Skeletal muscle satellite cell (primary cell): ENCODE data around the gene AK9.
"Not testable (repeated sequence)": the region's sequence is repeated elsewhere in the genome, so short reads cannot be mapped to it uniquely, and the experiment has no call there.

Experiments
- H3K27me3 ChIP-seq: 2 replicates; pipeline ENCODE4 v1.7.0; 2013; ENCODE audit warnings: low read length; ENCODE audit not compliant: control insufficient read depth, insufficient read depth
- H3K36me3 ChIP-seq: 2 replicates; pipeline ENCODE4 v1.7.0; 2013; ENCODE audit warnings: mild to moderate bottlenecking, control low read depth, low read length; ENCODE audit not compliant: insufficient read depth
- H3K4me1 ChIP-seq: 2 replicates; pipeline ENCODE4 v1.7.0; 2013; ENCODE audit warnings: low read length; ENCODE audit not compliant: control insufficient read depth, insufficient read depth
- H3K4me2 ChIP-seq: 2 replicates; pipeline ENCODE4 v1.7.0; 2013; ENCODE audit warnings: mild to moderate bottlenecking, low read length
- H3K4me3 ChIP-seq: 2 replicates; pipeline ENCODE4 v1.7.0; 2013; ENCODE audit warnings: low read length
- H3K9ac ChIP-seq: 2 replicates; pipeline ENCODE4 v1.7.0; 2013; ENCODE audit warnings: mild to moderate bottlenecking, low read depth, low read length, moderate library complexity
- H3K9me3 ChIP-seq: replicated peaks from 2 replicates; pipeline ENCODE4 v1.7.0; 2013; ENCODE audit warnings: mild to moderate bottlenecking, control low read depth, low read length

AK9 gene

DNA sequence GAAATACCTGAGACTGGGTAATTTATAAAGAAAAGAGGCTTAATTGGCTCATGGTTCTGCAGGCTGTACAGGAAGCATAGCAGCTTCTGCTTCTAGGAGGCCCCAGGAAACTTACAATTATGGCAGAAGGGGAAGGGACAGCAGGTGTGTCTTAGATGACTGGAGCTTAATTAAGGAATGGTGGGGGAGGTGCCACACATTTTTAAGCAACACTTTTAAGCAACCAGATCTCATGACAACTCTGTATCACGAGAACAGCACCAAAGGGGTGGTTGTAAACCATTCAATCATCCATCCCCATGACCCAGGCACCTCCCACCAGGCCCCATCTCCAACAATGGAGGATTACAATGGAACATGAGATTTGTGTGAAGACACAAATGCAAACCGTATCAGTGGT is 27.0 kb upstream of the AK9 start:
- H3K4me3 ChIP-seq: no peak overlapping the region
- no peaks in the 10 kb centered on the region for H3K4me1 ChIP-seq
- no peaks in the 10 kb centered on the region for H3K9me3 ChIP-seq
- no peaks in the 10 kb centered on the region for H3K36me3 ChIP-seq
- H3K27me3 ChIP-seq: no peaks in the 10 kb centered on the region
- no peak overlapping the region for H3K9ac ChIP-seq
- H3K4me2 ChIP-seq: no peak overlapping the region

DNA sequence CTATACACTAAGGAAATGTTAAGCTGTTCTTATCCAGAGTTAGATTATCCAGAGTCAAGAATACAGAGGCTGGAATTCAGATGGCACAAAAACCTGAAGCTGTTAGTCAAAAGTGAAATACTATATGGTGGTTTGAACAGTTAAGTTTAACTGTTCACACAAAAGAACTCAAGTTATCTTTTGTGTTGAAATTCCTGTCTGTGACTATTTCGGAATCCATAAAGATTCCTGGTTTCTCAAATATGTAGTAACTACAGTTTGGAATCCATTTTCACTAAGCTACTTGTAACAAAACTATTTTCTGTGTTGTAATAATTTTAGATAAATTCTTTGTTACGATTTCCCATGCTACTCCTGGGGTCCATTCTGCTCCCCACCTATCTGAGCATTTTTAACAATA is 24.6 kb upstream of the AK9 start:
- H3K27me3 ChIP-seq: no peaks in the 10 kb centered on the region
- H3K9me3 ChIP-seq: no peaks in the 10 kb centered on the region
- H3K36me3 ChIP-seq: no peaks in the 10 kb centered on the region
- H3K4me1 ChIP-seq: no peaks in the 10 kb centered on the region
- no peak overlapping the region for H3K4me3 ChIP-seq
- H3K9ac ChIP-seq: no peak overlapping the region
- no peak overlapping the region for H3K4me2 ChIP-seq

DNA sequence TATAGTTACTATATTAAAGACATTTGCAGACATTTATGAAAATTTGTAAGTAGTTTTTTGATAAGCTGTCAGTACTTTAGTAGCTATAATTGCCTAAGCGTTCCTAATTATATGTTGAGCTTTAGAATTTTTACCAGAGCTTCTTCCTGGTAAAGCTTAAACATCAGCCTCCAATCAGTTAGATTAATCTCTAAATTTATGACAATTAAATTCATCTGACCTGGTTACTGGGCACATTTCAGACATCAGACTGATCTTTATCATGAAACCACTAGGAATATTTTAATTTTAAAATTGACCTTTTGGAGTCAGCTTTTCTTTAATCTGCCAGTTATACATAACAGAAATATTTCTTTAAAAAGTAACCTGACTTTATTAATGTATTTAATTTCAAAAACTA is 23.6 kb upstream of the AK9 start:
- H3K4me3 ChIP-seq: no peak overlapping the region
- H3K9ac ChIP-seq: no peak overlapping the region
- H3K36me3 ChIP-seq: no peaks in the 10 kb centered on the region
- no peak overlapping the region for H3K4me2 ChIP-seq
- H3K27me3 ChIP-seq: no peaks in the 10 kb centered on the region
- no peaks in the 10 kb centered on the region for H3K9me3 ChIP-seq
- H3K4me1 ChIP-seq: no peaks in the 10 kb centered on the region

DNA sequence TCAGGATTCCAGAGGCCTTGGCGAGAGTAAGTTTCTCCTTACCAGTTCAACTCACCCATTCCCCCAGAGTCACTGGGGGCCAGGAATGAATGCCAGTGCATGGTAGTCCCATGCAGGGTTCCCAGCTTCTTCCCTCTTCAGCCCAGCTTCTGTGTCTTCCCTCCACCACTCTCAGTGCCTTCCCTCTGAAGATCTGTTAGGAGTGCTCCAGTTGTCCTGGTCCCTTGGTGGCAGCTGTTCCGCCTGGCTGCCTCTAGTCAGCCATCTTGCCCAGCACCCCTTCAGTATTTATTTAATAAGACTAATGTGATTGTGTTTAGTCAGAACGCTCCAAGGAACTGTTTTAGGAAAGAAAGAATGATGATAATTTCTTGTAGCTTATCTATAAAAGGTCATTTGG is 23.2 kb upstream of the AK9 start:
- Histone ChIP-seq H3K4me2 (no peak overlapping the region), H3K9me3 (no peaks in the 10 kb centered on the region), H3K36me3 (no peaks in the 10 kb centered on the region), H3K27me3 (no peaks in the 10 kb centered on the region), H3K9ac (no peak overlapping the region), H3K4me3 (no peak overlapping the region), H3K4me1 (no peaks in the 10 kb centered on the region)

DNA sequence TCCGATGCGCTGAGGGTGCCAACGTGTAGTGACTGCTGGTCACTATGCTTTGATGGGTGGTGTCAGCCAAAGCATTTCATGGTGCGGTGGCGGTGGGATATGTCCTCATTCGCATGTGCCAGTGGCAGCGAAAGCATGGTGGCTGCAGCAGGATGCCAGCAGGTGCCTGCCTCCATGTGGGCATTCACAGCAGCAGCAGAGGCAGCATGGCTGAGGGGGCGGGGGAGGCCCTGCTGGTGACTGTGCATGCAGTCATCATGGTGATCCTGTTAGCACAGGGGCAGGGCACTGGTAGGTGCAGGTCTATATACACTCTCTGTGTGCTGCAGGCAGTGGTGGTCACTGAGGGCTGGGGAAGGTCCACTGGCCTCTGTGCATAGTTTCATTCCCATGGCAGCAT is 22.1 kb upstream of the AK9 start:
- Histone ChIP-seq H3K4me1 (no peaks in the 10 kb centered on the region), H3K4me3 (no peak overlapping the region), H3K36me3 (no peaks in the 10 kb centered on the region), H3K9me3 (no peaks in the 10 kb centered on the region), H3K9ac (no peak overlapping the region), H3K4me2 (no peak overlapping the region), H3K27me3 (no peaks in the 10 kb centered on the region)

DNA sequence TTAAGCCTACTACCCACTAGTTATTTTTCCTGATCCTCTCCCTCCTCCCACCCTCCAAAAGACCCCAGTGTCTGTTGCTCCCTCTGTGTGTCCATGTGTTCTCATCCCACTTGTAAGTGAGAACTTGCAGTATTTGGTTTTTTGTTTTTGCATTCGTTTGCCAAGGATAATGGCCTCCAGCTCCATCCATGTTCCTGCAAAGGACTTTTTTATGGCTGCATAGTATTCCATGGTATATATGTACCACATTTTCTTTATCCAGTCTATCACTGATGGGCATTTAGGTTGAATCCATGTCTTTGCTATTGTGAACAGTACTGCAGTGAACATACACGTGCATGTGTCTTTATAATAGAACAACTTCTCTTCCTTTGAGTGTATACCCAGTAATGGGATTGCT is 17.1 kb upstream of the AK9 start:
- H3K9ac ChIP-seq, H3K9me3 ChIP-seq, H3K4me3 ChIP-seq, H3K36me3 ChIP-seq, H3K27me3 ChIP-seq, H3K4me1 ChIP-seq, H3K4me2 ChIP-seq: not testable (repeated sequence)

DNA sequence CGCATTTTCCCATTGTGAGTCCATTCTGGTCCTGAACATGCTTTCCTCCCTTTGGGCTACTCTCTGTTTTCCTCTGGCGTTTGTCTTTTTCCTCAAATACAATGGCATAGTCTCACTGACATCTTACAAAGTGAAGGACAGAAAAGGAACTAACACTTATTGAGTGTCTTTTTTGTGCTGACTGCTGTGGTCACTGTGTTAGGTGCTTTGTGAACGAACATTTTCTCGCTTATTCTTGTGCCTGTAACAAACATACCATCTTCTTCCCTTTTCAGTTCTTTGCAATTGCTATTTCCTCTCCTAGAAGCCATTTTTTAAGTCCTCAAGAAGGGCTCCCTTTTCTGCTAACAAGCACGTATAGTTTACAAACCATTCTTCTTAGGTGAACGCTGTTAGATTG is 15.5 kb upstream of the AK9 start:
- Histone ChIP-seq H3K36me3 (no peaks in the 10 kb centered on the region), H3K27me3 (no peaks in the 10 kb centered on the region)

DNA sequence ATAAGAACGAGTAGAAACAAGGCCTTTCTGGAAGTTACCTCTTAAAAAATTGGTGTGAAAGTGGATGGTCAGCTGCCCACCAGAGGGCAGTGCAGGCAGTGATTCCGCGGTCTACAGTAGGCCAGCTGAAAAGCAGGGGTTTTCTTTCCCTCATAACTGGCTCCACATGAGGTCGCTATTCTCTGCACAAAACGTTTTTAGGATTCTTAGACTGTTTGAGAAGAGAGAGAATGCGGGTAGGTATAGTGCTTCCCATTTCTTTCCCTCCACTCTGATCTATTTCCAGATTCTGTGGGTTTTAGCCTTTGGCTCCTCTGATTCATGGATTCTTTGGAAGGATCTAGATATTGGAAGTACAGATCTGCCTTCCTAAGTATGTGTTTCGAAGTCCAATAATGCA is 14.3 kb upstream of the AK9 start:
- H3K36me3 ChIP-seq: no peaks in the 10 kb centered on the region
- H3K4me2 ChIP-seq: no peak overlapping the region
- no peaks in the 10 kb centered on the region for H3K4me1 ChIP-seq
- H3K9ac ChIP-seq: no peak overlapping the region
- no peaks in the 10 kb centered on the region for H3K27me3 ChIP-seq
- no peaks in the 10 kb centered on the region for H3K9me3 ChIP-seq
- no peak overlapping the region for H3K4me3 ChIP-seq

More for the DNA sequence above, 15.5 kb upstream of the AK9 start:
- Histone ChIP-seq H3K9ac (no peak overlapping the region), H3K9me3 (no peaks in the 10 kb centered on the region), H3K4me3 (no peak overlapping the region), H3K4me1 (no peaks in the 10 kb centered on the region), H3K4me2 (no peak overlapping the region)

DNA sequence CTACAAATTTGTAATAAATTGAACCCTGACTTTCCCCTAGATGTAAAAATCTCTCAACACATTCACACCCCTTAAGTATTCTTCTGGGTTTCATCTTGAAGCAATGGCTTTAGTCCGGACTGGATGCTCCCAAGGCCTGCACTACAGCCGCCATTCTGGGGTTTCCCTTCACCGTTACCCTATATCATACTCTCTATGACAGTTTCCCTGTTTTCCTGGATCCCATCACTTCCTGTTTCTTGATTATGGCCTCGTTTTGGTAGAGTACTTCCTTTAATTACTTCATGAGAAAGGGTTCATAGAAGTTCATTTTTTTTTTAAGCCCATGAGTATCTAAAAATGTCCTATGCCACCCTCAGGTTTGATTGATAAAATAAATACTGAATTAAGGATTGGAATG is 11.8 kb upstream of the AK9 start:
- no peak overlapping the region for H3K9ac ChIP-seq
- no peaks in the 10 kb centered on the region for H3K36me3 ChIP-seq
- no peak overlapping the region for H3K4me3 ChIP-seq
- H3K9me3 ChIP-seq: no peaks in the 10 kb centered on the region
- H3K4me2 ChIP-seq: no peak overlapping the region
- H3K4me1 ChIP-seq: no peaks in the 10 kb centered on the region
- no peaks in the 10 kb centered on the region for H3K27me3 ChIP-seq

DNA sequence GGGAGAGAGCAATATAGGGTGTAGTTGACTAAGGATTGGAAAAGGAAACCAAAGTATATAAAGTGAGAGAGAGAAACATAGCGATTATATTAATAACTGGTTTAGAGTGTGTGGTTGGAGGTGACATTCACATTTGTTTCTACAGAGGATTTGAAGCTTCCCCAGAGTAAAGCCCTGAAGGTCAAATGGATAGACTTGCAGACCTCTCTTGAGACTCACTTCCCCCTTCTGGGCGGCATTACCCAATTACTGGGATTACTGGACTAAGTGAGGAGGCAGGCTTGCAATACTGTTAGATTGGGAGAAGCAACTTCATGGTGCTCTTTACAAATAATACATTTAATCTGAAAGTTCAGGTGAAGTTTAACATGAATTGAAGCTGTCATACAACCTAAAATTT is 10.8 kb upstream of the AK9 start:
- no peaks in the 10 kb centered on the region for H3K4me1 ChIP-seq
- H3K9me3 ChIP-seq: no peaks in the 10 kb centered on the region
- H3K27me3 ChIP-seq: no peaks in the 10 kb centered on the region
- H3K4me3 ChIP-seq: no peak overlapping the region
- H3K9ac ChIP-seq: no peak overlapping the region
- no peaks in the 10 kb centered on the region for H3K36me3 ChIP-seq
- no peak overlapping the region for H3K4me2 ChIP-seq

DNA sequence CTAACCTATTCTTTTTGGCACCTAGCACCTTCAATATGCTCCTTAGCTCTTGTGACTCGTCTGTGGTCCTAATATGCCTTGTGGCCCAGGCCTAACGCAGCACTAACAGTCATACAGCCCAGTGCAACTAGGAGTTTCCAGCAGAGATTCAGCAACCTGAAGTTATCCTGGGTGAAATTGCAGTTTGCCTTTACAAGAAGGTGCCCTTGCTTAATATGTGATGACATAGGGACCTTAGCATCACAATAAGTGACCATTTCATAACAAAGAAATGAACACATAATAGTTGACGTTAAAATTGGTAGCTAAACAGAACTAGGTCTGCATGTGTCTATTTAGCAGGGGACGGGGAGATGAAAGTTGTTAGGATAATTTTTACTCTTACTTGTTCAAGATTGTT is 10.2 kb upstream of the AK9 start:
- H3K9ac ChIP-seq: no peak overlapping the region

DNA sequence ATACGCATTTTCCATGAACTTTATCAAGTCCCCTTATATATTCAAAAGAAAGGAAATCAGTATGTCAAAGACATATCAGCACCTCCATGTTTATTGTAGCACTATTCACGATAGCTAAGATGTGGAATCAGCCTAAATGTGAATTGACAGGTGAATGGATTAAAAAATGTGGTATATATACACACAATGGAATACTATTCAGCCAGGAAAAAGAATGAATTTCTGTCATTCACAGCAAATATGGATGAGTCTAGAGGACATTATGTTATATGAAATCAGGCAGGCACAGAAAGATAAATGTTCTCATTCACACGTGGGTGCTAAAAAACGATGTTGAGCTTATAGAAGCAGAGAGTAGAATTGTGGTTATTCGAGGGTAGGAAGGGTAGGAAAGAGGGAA is 5.4 kb upstream of the AK9 start:
- no peaks in the 10 kb centered on the region for H3K9me3 ChIP-seq
- no peaks in the 10 kb centered on the region for H3K36me3 ChIP-seq
- H3K9ac ChIP-seq: no peak overlapping the region
- H3K4me2 ChIP-seq: no peak overlapping the region
- H3K4me1 ChIP-seq: no peaks in the 10 kb centered on the region
- no peaks in the 10 kb centered on the region for H3K27me3 ChIP-seq
- H3K4me3 ChIP-seq: no peak overlapping the region

More for the DNA sequence above, 10.2 kb upstream of the AK9 start:
- no peaks in the 10 kb centered on the region for H3K36me3 ChIP-seq
- no peaks in the 10 kb centered on the region for H3K4me1 ChIP-seq
- H3K27me3 ChIP-seq: no peaks in the 10 kb centered on the region
- no peak overlapping the region for H3K4me2 ChIP-seq
- H3K4me3 ChIP-seq: no peak overlapping the region
- no peaks in the 10 kb centered on the region for H3K9me3 ChIP-seq

DNA sequence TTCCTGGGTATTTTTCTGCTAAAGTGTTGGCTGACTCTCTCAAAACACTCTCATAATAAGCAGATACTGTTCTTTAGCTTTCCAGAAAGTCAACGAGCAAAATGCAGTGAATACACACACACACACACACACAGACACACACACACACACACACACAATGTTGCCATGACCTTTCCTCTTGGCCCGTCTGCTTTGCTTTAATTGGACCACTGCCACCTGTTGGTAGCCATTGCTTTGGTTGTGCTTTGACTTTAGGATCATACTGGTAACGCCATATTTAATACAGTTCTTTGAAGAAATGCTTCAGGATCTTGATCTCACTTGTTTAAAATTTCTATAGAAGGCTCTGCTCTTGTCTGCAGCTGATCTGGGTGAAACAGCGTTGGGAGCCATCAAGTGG is 4.5 kb upstream of the AK9 start:
- H3K4me2 ChIP-seq: no peak overlapping the region
- no peaks in the 10 kb centered on the region for H3K36me3 ChIP-seq
- no peak overlapping the region for H3K4me3 ChIP-seq
- H3K9me3 ChIP-seq: no peaks in the 10 kb centered on the region
- no peaks in the 10 kb centered on the region for H3K4me1 ChIP-seq
- H3K9ac ChIP-seq: no peak overlapping the region
- no peaks in the 10 kb centered on the region for H3K27me3 ChIP-seq
